ENCODE results near the gene SERPINA4. TPM values are rescaled to one million over a fixed set of nuclear protein-coding genes. Genes with fewer than 3 reads are reported as not detected.

Gene SERPINA4
- total and polyA plus RNA-seq, 2 of the 13 experiments (the other 11 are each of a cell fraction or from before 2014, with no cell fraction given), result 39.1 to 57.8 TPM

- TF ChIP-seq SIN3A (IDR thresholded peaks at IDR 0.05; ENCODE audit: borderline replicate concordance, low read depth, low read length) (no peak; the same call in 1 of the 2 replicates), ZFP90 (CRISPR knock-in tag; IDR thresholded peaks at IDR 0.05; ENCODE audit: borderline replicate concordance) (peak; percentile 74; the same call in 1 of the 2 replicates), CHD2 (IDR thresholded peaks at IDR 0.05; ENCODE audit: low read depth, low read length) (no peak), HDAC2 (CRISPR knock-in tag; IDR thresholded peaks at IDR 0.05) (peak; percentile 98; the same call in 1 of the 2 replicates), ZNF501 (CRISPR knock-in tag; IDR thresholded peaks at IDR 0.05) (peak; percentile 93), ZNF260 (CRISPR knock-in tag; IDR thresholded peaks at IDR 0.05; ENCODE audit: borderline replicate concordance, low read depth) (no peak), ERF (CRISPR knock-in tag; IDR thresholded peaks at IDR 0.05) (peak; percentile 86; the same call in 1 of the 2 replicates), NFIC (IDR thresholded peaks at IDR 0.05; ENCODE audit: low read length) (peak; percentile 98), ZNF792 (CRISPR knock-in tag; IDR thresholded peaks at IDR 0.05) (peak; percentile 71; the same call in 1 of the 2 replicates), ZNF556 (CRISPR knock-in tag; IDR thresholded peaks at IDR 0.05; ENCODE audit: borderline replicate concordance) (no peak), ETV6 (CRISPR knock-in tag; conservative IDR thresholded peaks at IDR 0.05) (no peak), TRIM24 (CRISPR knock-in tag; IDR thresholded peaks at IDR 0.05) (0 out of 2 replicates have a peak, but pooled peaks have one; percentile 36), ZNF7 (CRISPR knock-in tag; IDR thresholded peaks at IDR 0.05) (no peak), ZNF780A (CRISPR knock-in tag; IDR thresholded peaks at IDR 0.05) (no peak), AKNA (CRISPR knock-in tag; IDR thresholded peaks at IDR 0.05; ENCODE audit: borderline replicate concordance) (no peak), ZNF274 (CRISPR knock-in tag; IDR thresholded peaks at IDR 0.05) (no peak; the same call in 1 of the 2 replicates), IKZF4 (CRISPR knock-in tag; IDR thresholded peaks at IDR 0.05; ENCODE audit: borderline replicate concordance, low read depth, not compliant biosample characterization) (no peak), FOXJ3 (CRISPR knock-in tag; IDR thresholded peaks at IDR 0.05; ENCODE audit: borderline replicate concordance) (peak; percentile 98), ZNF790 (CRISPR knock-in tag; IDR thresholded peaks at IDR 0.05; ENCODE audit: borderline replicate concordance) (no peak)
- TF ChIP-seq, protein P1, sequence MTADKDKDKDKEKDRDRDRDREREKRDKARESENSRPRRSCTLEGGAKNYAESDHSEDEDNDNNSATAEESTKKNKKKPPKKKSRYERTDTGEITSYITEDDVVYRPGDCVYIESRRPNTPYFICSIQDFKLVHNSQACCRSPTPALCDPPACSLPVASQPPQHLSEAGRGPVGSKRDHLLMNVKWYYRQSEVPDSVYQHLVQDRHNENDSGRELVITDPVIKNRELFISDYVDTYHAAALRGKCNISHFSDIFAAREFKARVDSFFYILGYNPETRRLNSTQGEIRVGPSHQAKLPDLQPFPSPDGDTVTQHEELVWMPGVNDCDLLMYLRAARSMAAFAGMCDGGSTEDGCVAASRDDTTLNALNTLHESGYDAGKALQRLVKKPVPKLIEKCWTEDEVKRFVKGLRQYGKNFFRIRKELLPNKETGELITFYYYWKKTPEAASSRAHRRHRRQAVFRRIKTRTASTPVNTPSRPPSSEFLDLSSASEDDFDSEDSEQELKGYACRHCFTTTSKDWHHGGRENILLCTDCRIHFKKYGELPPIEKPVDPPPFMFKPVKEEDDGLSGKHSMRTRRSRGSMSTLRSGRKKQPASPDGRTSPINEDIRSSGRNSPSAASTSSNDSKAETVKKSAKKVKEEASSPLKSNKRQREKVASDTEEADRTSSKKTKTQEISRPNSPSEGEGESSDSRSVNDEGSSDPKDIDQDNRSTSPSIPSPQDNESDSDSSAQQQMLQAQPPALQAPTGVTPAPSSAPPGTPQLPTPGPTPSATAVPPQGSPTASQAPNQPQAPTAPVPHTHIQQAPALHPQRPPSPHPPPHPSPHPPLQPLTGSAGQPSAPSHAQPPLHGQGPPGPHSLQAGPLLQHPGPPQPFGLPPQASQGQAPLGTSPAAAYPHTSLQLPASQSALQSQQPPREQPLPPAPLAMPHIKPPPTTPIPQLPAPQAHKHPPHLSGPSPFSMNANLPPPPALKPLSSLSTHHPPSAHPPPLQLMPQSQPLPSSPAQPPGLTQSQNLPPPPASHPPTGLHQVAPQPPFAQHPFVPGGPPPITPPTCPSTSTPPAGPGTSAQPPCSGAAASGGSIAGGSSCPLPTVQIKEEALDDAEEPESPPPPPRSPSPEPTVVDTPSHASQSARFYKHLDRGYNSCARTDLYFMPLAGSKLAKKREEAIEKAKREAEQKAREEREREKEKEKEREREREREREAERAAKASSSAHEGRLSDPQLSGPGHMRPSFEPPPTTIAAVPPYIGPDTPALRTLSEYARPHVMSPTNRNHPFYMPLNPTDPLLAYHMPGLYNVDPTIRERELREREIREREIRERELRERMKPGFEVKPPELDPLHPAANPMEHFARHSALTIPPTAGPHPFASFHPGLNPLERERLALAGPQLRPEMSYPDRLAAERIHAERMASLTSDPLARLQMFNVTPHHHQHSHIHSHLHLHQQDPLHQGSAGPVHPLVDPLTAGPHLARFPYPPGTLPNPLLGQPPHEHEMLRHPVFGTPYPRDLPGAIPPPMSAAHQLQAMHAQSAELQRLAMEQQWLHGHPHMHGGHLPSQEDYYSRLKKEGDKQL (CRISPR knock-in tag; IDR thresholded peaks at IDR 0.05; ENCODE audit: low read depth), result peak; percentile 89
Observed at GRCh38 chr14:94598816-94599655, 37.8 kb downstream of the SERPINA4 start (continued).

All from HepG2 (cell line).